WTC11 (cell line): ENCODE results near the gene OLFM1. TPM values are rescaled to one million over a fixed set of nuclear protein-coding genes. Genes with fewer than 3 reads are reported as not detected.

ENCODE experiments used
- ATAC-seq: fragments of 200-7000 bp; cut with Tn5 transposase; 2 replicates; pipeline ENCODE4 v1.10.0; 2021; ENCODE audit warnings: mild to moderate bottlenecking, moderate library complexity
- CTCF ChIA-PET: fragments of 300-600 bp; sonication (Branson Sonifier 250); formaldehyde crosslinking; loops from one replicate; lab custom pipeline; 2021; ENCODE audit warnings: antibody characterized with exemption; lab: Charles Lee
- POLR2A ChIA-PET: fragments of 350-600 bp; sonication (Branson Sonifier 250); formaldehyde crosslinking; loops from one replicate; lab custom pipeline; 2021; ENCODE audit warnings: antibody characterized with exemption; lab: Charles Lee
- DNase-seq: peaks from one replicate; pipeline ENCODE4 v3.0.0; 2021; ENCODE audit warnings: low spot score
- H3K27ac Mint-ChIP-seq: 2 replicates; pipeline ENCODE4 v1.8.0; 2021; ENCODE audit warnings: mixed read lengths
- H3K27me3 Mint-ChIP-seq: 2 replicates; pipeline ENCODE4 v1.8.0; 2021; ENCODE audit warnings: low read depth, mild to moderate bottlenecking, moderate library complexity, mixed read lengths
- H3K36me3 Mint-ChIP-seq: 2 replicates; pipeline ENCODE4 v1.8.0; 2021; ENCODE audit warnings: mixed read lengths
- H3K4me1 Mint-ChIP-seq: 2 replicates; pipeline ENCODE4 v1.8.0; 2022; ENCODE audit warnings: mixed read lengths
- H3K4me3 Mint-ChIP-seq: 2 replicates; pipeline ENCODE4 v1.8.0; 2021; ENCODE audit warnings: mild to moderate bottlenecking, moderate library complexity, mixed read lengths
- H3K9me3 Mint-ChIP-seq: 2 replicates; pipeline ENCODE4 v1.8.0; 2021; ENCODE audit warnings: mixed read lengths
- FOXP1 ChIP-seq: sonication (generic); formaldehyde crosslinking; IDR thresholded peaks from 2 replicates; pipeline ENCODE4 v1.8.0; 2022; ENCODE audit warnings: missing genetic modification reagents, mild to moderate bottlenecking, moderate library complexity, borderline replicate concordance
- FOXP4 ChIP-seq: sonication (generic); formaldehyde crosslinking; IDR thresholded peaks from 2 replicates; pipeline ENCODE4 v1.8.0; 2022; ENCODE audit warnings: mild to moderate bottlenecking, missing genetic modification reagents
- HMGA2 ChIP-seq: fragments of 250-450 bp; sonication (Bioruptor Pico); IDR thresholded peaks from 2 replicates; pipeline ENCODE4 v1.4.0; 2021; ENCODE audit warnings: mild to moderate bottlenecking, moderate library complexity
- IRF2 ChIP-seq: sonication (generic); formaldehyde crosslinking; IDR thresholded peaks from 2 replicates; pipeline ENCODE4 v1.8.0; 2022; ENCODE audit warnings: low read depth, missing genetic modification reagents, borderline replicate concordance
- ZBTB21 ChIP-seq: sonication (generic); formaldehyde crosslinking; IDR thresholded peaks from 2 replicates; pipeline ENCODE4 v1.8.1; 2023; ENCODE audit warnings: mild to moderate bottlenecking, missing genetic modification reagents, borderline replicate concordance
- ZNF138 ChIP-seq: sonication (generic); formaldehyde crosslinking; conservative IDR thresholded peaks from 2 replicates; pipeline ENCODE4 v1.8.1; 2022; ENCODE audit warnings: mild to moderate bottlenecking, moderate library complexity, missing genetic modification reagents
- ZNF281 ChIP-seq: sonication (generic); formaldehyde crosslinking; IDR thresholded peaks from 2 replicates; pipeline ENCODE4 v1.8.0; 2023; ENCODE audit warnings: mild to moderate bottlenecking, missing genetic modification reagents
- ZNF423 ChIP-seq: fragments of 250-450 bp; sonication (Bioruptor Pico); IDR thresholded peaks from 2 replicates; pipeline ENCODE4 v2.1.2; 2022; ENCODE audit warnings: mild to moderate bottlenecking, moderate library complexity
- ZNF532 ChIP-seq: fragments of 250-450 bp; sonication (Bioruptor Pico); IDR thresholded peaks from 2 replicates; pipeline ENCODE4 v1.9.0; 2021; ENCODE audit warnings: mild to moderate bottlenecking, borderline replicate concordance
- total RNA-seq: library from RNA; stranded (reverse); gene quantifications from 3 replicates; pipeline ENCODE4 v1.2.3, GENCODE V29; 2021
- TF ChIP-seq, protein P1 (sequence below): fragments of 200-600 bp; IDR thresholded peaks from 2 replicates; pipeline ENCODE4 v1.8.0; 2022; ENCODE audit warnings: antibody characterized with exemption
- TF ChIP-seq, protein P2 (sequence below): sonication (generic); formaldehyde crosslinking; conservative IDR thresholded peaks from 2 replicates; pipeline ENCODE4 v1.8.1; 2023; ENCODE audit warnings: mild to moderate bottlenecking, low read depth, missing genetic modification reagents, moderate library complexity
- TF ChIP-seq, protein P3 (sequence below): sonication (generic); formaldehyde crosslinking; IDR thresholded peaks from 2 replicates; pipeline ENCODE4 v1.8.1; 2023; ENCODE audit warnings: mild to moderate bottlenecking, moderate library complexity, missing genetic modification reagents
- TF ChIP-seq, protein P4 (sequence below): sonication (generic); formaldehyde crosslinking; IDR thresholded peaks from 2 replicates; pipeline ENCODE4 v1.8.0; 2022; ENCODE audit warnings: mild to moderate bottlenecking, missing genetic modification reagents

The OLFM1 gene
- total RNA-seq, 1 experiment from 2014 or later: 37.6 TPM

GRCh38 chr9:135085830-135086546, 1.5 kb upstream of the OLFM1 start (continued):
- TF ChIP-seq FOXP4 (CRISPR knock-in tag) (0 out of 2 replicates have a peak, but pooled peaks have one; percentile 19), ZNF423 (CRISPR knock-in tag) (no peak)
- TF ChIP-seq, protein P1, sequence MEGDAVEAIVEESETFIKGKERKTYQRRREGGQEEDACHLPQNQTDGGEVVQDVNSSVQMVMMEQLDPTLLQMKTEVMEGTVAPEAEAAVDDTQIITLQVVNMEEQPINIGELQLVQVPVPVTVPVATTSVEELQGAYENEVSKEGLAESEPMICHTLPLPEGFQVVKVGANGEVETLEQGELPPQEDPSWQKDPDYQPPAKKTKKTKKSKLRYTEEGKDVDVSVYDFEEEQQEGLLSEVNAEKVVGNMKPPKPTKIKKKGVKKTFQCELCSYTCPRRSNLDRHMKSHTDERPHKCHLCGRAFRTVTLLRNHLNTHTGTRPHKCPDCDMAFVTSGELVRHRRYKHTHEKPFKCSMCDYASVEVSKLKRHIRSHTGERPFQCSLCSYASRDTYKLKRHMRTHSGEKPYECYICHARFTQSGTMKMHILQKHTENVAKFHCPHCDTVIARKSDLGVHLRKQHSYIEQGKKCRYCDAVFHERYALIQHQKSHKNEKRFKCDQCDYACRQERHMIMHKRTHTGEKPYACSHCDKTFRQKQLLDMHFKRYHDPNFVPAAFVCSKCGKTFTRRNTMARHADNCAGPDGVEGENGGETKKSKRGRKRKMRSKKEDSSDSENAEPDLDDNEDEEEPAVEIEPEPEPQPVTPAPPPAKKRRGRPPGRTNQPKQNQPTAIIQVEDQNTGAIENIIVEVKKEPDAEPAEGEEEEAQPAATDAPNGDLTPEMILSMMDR: peak; percentile 84
- TF ChIP-seq, protein P2, sequence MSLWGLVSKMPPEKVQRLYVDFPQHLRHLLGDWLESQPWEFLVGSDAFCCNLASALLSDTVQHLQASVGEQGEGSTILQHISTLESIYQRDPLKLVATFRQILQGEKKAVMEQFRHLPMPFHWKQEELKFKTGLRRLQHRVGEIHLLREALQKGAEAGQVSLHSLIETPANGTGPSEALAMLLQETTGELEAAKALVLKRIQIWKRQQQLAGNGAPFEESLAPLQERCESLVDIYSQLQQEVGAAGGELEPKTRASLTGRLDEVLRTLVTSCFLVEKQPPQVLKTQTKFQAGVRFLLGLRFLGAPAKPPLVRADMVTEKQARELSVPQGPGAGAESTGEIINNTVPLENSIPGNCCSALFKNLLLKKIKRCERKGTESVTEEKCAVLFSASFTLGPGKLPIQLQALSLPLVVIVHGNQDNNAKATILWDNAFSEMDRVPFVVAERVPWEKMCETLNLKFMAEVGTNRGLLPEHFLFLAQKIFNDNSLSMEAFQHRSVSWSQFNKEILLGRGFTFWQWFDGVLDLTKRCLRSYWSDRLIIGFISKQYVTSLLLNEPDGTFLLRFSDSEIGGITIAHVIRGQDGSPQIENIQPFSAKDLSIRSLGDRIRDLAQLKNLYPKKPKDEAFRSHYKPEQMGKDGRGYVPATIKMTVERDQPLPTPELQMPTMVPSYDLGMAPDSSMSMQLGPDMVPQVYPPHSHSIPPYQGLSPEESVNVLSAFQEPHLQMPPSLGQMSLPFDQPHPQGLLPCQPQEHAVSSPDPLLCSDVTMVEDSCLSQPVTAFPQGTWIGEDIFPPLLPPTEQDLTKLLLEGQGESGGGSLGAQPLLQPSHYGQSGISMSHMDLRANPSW (CRISPR knock-in tag): no peak
- TF ChIP-seq, protein P3, sequence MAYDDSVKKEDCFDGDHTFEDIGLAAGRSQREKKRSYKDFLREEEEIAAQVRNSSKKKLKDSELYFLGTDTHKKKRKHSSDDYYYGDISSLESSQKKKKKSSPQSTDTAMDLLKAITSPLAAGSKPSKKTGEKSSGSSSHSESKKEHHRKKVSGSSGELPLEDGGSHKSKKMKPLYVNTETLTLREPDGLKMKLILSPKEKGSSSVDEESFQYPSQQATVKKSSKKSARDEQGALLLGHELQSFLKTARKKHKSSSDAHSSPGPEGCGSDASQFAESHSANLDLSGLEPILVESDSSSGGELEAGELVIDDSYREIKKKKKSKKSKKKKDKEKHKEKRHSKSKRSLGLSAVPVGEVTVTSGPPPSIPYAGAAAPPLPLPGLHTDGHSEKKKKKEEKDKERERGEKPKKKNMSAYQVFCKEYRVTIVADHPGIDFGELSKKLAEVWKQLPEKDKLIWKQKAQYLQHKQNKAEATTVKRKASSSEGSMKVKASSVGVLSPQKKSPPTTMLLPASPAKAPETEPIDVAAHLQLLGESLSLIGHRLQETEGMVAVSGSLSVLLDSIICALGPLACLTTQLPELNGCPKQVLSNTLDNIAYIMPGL: 0 out of 2 replicates have a peak, but pooled peaks have one; percentile 49

- CTCF ChIA-PET: interaction anchor here (0.6 to 4.4 kb wide), 26 partner anchors 15 to 418 kb away, joined by 3 to 46 read pairs (median 4); a partner anchor contains a TSS
- H3K4me1 Mint-ChIP-seq: peaks cover 24% of the 10 kb centered on the region
- POLR2A ChIA-PET: no interaction called here
- peak overlapping the region; percentile 73 for H3K4me3 Mint-ChIP-seq
- peaks cover 4% of the 10 kb centered on the region; the same call in 1 of the 2 replicates for H3K9me3 Mint-ChIP-seq
- no peak for ATAC-seq
- peaks cover 25% of the 10 kb centered on the region for H3K27me3 Mint-ChIP-seq
- H3K36me3 Mint-ChIP-seq: peaks cover 12% of the 10 kb centered on the region
- DNase-seq: peak; percentile 34
- no peak overlapping the region for H3K27ac Mint-ChIP-seq
- TF ChIP-seq IRF2 (CRISPR knock-in tag) (no peak), ZBTB21 (CRISPR knock-in tag) (0 out of 2 replicates have a peak, but pooled peaks have one; percentile 34), FOXP1 (CRISPR knock-in tag) (peak; percentile 33; the same call in 1 of the 2 replicates), ZNF281 (CRISPR knock-in tag) (no peak), HMGA2 (CRISPR knock-in tag) (no peak), ZNF138 (CRISPR knock-in tag) (no peak), ZNF532 (no peak)
- TF ChIP-seq, protein P4, sequence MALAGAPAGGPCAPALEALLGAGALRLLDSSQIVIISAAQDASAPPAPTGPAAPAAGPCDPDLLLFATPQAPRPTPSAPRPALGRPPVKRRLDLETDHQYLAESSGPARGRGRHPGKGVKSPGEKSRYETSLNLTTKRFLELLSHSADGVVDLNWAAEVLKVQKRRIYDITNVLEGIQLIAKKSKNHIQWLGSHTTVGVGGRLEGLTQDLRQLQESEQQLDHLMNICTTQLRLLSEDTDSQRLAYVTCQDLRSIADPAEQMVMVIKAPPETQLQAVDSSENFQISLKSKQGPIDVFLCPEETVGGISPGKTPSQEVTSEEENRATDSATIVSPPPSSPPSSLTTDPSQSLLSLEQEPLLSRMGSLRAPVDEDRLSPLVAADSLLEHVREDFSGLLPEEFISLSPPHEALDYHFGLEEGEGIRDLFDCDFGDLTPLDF (CRISPR knock-in tag): no peak
Observed at GRCh38 chr9:135086597-135087488, 625 bp upstream of the OLFM1 start.
